HepG2 (cell line): ENCODE data around the gene AP3B2. TPM values are rescaled to one million over a fixed set of nuclear protein-coding genes. Genes with fewer than 3 reads are reported as not detected.

Experiments
- MED8 ChIP-seq: sonication (generic); formaldehyde crosslinking; IDR thresholded peaks from 2 replicates; pipeline ENCODE4 v1.8.1; 2023; ENCODE audit warnings: mild to moderate bottlenecking, missing genetic modification reagents; ENCODE audit not compliant: insufficient replicate concordance
- SATB2 ChIP-seq: sonication (generic); formaldehyde crosslinking; IDR thresholded peaks from 2 replicates; pipeline ENCODE4 v1.5.0; 2020; ENCODE audit warnings: missing genetic modification reagents
- SRSF1 ChIP-seq: fragments of 200-400 bp; formaldehyde crosslinking; optimal IDR thresholded peaks from 2 replicates; pipeline ENCODE3; 2017; ENCODE audit warnings: mild to moderate bottlenecking, low read depth, low read length, moderate library complexity
- TCF7L2 ChIP-seq: IDR thresholded peaks from 2 replicates; pipeline ENCODE4 v1.6.1; 2011; ENCODE audit warnings: mild to moderate bottlenecking, low read depth, low read length, moderate library complexity
- ZFP90 ChIP-seq: sonication (generic); formaldehyde crosslinking; IDR thresholded peaks from 2 replicates; pipeline ENCODE4 v1.8.0; 2022; ENCODE audit warnings: missing genetic modification reagents, mild to moderate bottlenecking, inconsistent platforms, borderline replicate concordance
- ZNF136 ChIP-seq: sonication (generic); formaldehyde crosslinking; IDR thresholded peaks from 2 replicates; pipeline ENCODE4 v1.8.1; 2022; ENCODE audit warnings: low read depth, mild to moderate bottlenecking, moderate library complexity, missing genetic modification reagents
- ZNF20 ChIP-seq: sonication (generic); formaldehyde crosslinking; IDR thresholded peaks from 2 replicates; pipeline ENCODE4 v1.4.0; 2020; ENCODE audit warnings: mild to moderate bottlenecking, moderate library complexity, missing genetic modification reagents
- ZNF546 ChIP-seq: sonication (generic); formaldehyde crosslinking; conservative IDR thresholded peaks from 2 replicates; pipeline ENCODE4 v1.8.1; 2023; ENCODE audit warnings: mild to moderate bottlenecking, missing genetic modification reagents
- ZNF850 ChIP-seq: sonication (generic); formaldehyde crosslinking; conservative IDR thresholded peaks from 2 replicates; pipeline ENCODE4 v1.9.0; 2021; ENCODE audit warnings: mild to moderate bottlenecking, missing genetic modification reagents
- polyA plus RNA-seq, 8 experiments: library from polyadenylated mRNA; depleted of rRNA in 3 of 8; stranded (reverse) in 7 of 8; unstranded in 1 of 8; fragments of >200 nt; fragmentation: Illumina TruSeq in 4 of 8; extraction: Trizol in 4 of 8; gene quantifications; 2 replicates each; pipeline versions ENCODE4 v1.2.1 to v1.2.3, GENCODE V29; 2011 to 2016; ENCODE audit warnings: low read depth in 4 of 8, missing spikeins in 1 of 8, mixed read lengths in 1 of 8; ENCODE audit not compliant: insufficient read depth in 1 of 8
- total RNA-seq, 5 experiments: library from RNA; depleted of rRNA; stranded (reverse); fragments of >200 nt; fragmentation: Illumina TruSeq; extraction: Trizol; gene quantifications; 2 replicates each; pipeline ENCODE4 v1.2.3, GENCODE V29; 2016; ENCODE audit warnings: low read depth in 1 of 5
- TF ChIP-seq, protein P1 (sequence below), 2 experiments: sonication (generic) in 1 of 2; formaldehyde crosslinking in 1 of 2; IDR thresholded peaks; 2 replicates each; pipeline versions ENCODE4 v1.4.0 to v1.6.1; 2018 to 2020; ENCODE audit warnings: missing genetic modification reagents in 2 of 2, borderline replicate concordance in 1 of 2, low read depth in 1 of 2, mild to moderate bottlenecking in 1 of 2, missing biosample characterization in 1 of 2
- TF ChIP-seq, protein P2 (sequence below): sonication (generic); formaldehyde crosslinking; IDR thresholded peaks from 2 replicates; pipeline ENCODE4 v1.4.0; 2020; ENCODE audit warnings: missing genetic modification reagents
- TF ChIP-seq, protein P3 (sequence below): sonication (generic); formaldehyde crosslinking; IDR thresholded peaks from 2 replicates; pipeline ENCODE4 v1.8.1; 2023; ENCODE audit warnings: mild to moderate bottlenecking, moderate library complexity, missing genetic modification reagents
- TF ChIP-seq, protein P4 (sequence below): sonication (generic); formaldehyde crosslinking; IDR thresholded peaks from 2 replicates; pipeline ENCODE4 v1.5.0; 2020; ENCODE audit warnings: missing genetic modification reagents, mild to moderate bottlenecking, borderline replicate concordance
- TF ChIP-seq, protein P5 (sequence below): sonication (generic); formaldehyde crosslinking; IDR thresholded peaks from 2 replicates; pipeline ENCODE4 v1.5.0; 2020; ENCODE audit warnings: mild to moderate bottlenecking, missing genetic modification reagents
- TF ChIP-seq, protein P6 (sequence below): sonication (generic); formaldehyde crosslinking; conservative IDR thresholded peaks from 2 replicates; pipeline ENCODE4 v1.4.0; 2020; ENCODE audit warnings: mild to moderate bottlenecking, missing genetic modification reagents, moderate library complexity
- TF ChIP-seq, protein P7 (sequence below): sonication (generic); formaldehyde crosslinking; IDR thresholded peaks from 2 replicates; pipeline ENCODE4 v1.4.0; 2020; ENCODE audit warnings: missing genetic modification reagents, borderline replicate concordance

Gene AP3B2
- total and polyA plus RNA-seq, 2 of the 13 experiments (the other 11 are each of a cell fraction or from before 2014, with no cell fraction given), result not detected

DNA sequence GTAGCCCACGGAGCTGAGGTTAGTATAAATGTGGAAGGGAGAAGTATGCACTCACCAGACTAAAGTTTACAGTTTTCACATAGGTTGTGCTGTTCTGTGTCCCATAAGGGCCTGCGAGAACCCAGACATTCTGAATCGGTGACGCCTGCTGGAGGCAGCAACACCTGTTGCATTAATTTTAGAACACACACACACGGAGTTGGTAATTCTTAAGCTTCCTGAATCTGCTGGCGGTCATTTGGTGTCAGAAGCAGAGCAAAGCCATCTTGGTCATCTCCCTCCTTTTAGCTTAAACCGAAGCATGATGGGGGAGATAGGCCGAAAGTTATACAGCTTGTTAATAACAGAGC is 41.1 kb upstream of the AP3B2 start (continued):
- TF ChIP-seq ZNF136 (CRISPR knock-in tag) (no peak), ZNF850 (no peak), ZNF546 (CRISPR knock-in tag) (no peak), MED8 (CRISPR knock-in tag) (no peak), TCF7L2 (no peak), SRSF1 (no peak), ZNF20 (CRISPR knock-in tag) (no peak), ZFP90 (no peak), SATB2 (no peak)
- TF ChIP-seq, protein P1, sequence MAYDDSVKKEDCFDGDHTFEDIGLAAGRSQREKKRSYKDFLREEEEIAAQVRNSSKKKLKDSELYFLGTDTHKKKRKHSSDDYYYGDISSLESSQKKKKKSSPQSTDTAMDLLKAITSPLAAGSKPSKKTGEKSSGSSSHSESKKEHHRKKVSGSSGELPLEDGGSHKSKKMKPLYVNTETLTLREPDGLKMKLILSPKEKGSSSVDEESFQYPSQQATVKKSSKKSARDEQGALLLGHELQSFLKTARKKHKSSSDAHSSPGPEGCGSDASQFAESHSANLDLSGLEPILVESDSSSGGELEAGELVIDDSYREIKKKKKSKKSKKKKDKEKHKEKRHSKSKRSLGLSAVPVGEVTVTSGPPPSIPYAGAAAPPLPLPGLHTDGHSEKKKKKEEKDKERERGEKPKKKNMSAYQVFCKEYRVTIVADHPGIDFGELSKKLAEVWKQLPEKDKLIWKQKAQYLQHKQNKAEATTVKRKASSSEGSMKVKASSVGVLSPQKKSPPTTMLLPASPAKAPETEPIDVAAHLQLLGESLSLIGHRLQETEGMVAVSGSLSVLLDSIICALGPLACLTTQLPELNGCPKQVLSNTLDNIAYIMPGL (CRISPR knock-in tag; IDR thresholded peaks at IDR 0.05; ENCODE audit: borderline replicate concordance in 1 of 2, low read depth in 1 of 2), result 0 out of 4 replicates have a peak, but pooled peaks of 1 of the 2 experiments have one; percentile 9
- TF ChIP-seq, protein P2, sequence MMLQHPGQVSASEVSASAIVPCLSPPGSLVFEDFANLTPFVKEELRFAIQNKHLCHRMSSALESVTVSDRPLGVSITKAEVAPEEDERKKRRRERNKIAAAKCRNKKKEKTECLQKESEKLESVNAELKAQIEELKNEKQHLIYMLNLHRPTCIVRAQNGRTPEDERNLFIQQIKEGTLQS (CRISPR knock-in tag), result no peak
- TF ChIP-seq, protein P3, sequence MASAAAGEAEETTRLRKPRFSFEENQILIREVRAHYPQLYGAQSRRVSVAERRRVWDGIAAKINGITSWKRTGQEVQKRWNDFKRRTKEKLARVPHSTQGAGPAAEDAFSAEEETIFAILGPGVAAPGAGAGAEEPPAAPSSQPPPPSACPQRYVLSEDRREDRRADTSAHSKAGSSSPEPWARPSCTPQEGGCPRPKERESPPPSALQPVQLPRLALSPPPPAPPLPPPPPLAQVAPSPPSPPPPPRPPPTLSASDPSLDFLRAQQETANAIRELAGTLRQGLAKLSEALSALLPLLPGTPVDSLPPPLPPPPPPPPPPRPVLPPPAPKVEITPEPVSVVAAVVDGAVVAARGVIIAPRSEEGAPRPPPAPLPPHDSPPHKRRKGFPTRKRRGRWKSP (CRISPR knock-in tag), result no peak
- TF ChIP-seq, protein P4, sequence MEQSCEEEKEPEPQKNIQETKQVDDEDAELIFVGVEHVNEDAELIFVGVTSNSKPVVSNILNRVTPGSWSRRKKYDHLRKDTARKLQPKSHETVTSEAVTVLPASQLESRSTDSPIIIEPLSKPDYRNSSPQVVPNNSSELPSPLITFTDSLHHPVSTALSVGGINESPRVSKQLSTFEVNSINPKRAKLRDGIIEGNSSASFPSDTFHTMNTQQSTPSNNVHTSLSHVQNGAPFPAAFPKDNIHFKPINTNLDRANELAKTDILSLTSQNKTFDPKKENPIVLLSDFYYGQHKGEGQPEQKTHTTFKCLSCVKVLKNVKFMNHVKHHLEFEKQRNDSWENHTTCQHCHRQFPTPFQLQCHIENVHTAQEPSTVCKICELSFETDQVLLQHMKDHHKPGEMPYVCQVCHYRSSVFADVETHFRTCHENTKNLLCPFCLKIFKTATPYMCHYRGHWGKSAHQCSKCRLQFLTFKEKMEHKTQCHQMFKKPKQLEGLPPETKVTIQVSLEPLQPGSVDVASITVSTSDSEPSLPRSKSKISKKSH (CRISPR knock-in tag), result no peak
- TF ChIP-seq, protein P5, sequence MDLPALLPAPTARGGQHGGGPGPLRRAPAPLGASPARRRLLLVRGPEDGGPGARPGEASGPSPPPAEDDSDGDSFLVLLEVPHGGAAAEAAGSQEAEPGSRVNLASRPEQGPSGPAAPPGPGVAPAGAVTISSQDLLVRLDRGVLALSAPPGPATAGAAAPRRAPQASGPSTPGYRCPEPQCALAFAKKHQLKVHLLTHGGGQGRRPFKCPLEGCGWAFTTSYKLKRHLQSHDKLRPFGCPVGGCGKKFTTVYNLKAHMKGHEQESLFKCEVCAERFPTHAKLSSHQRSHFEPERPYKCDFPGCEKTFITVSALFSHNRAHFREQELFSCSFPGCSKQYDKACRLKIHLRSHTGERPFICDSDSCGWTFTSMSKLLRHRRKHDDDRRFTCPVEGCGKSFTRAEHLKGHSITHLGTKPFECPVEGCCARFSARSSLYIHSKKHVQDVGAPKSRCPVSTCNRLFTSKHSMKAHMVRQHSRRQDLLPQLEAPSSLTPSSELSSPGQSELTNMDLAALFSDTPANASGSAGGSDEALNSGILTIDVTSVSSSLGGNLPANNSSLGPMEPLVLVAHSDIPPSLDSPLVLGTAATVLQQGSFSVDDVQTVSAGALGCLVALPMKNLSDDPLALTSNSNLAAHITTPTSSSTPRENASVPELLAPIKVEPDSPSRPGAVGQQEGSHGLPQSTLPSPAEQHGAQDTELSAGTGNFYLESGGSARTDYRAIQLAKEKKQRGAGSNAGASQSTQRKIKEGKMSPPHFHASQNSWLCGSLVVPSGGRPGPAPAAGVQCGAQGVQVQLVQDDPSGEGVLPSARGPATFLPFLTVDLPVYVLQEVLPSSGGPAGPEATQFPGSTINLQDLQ, result no peak
- TF ChIP-seq, protein P6, sequence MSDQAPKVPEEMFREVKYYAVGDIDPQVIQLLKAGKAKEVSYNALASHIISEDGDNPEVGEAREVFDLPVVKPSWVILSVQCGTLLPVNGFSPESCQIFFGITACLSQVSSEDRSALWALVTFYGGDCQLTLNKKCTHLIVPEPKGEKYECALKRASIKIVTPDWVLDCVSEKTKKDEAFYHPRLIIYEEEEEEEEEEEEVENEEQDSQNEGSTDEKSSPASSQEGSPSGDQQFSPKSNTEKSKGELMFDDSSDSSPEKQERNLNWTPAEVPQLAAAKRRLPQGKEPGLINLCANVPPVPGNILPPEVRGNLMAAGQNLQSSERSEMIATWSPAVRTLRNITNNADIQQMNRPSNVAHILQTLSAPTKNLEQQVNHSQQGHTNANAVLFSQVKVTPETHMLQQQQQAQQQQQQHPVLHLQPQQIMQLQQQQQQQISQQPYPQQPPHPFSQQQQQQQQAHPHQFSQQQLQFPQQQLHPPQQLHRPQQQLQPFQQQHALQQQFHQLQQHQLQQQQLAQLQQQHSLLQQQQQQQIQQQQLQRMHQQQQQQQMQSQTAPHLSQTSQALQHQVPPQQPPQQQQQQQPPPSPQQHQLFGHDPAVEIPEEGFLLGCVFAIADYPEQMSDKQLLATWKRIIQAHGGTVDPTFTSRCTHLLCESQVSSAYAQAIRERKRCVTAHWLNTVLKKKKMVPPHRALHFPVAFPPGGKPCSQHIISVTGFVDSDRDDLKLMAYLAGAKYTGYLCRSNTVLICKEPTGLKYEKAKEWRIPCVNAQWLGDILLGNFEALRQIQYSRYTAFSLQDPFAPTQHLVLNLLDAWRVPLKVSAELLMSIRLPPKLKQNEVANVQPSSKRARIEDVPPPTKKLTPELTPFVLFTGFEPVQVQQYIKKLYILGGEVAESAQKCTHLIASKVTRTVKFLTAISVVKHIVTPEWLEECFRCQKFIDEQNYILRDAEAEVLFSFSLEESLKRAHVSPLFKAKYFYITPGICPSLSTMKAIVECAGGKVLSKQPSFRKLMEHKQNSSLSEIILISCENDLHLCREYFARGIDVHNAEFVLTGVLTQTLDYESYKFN, result no peak
- TF ChIP-seq, protein P7, sequence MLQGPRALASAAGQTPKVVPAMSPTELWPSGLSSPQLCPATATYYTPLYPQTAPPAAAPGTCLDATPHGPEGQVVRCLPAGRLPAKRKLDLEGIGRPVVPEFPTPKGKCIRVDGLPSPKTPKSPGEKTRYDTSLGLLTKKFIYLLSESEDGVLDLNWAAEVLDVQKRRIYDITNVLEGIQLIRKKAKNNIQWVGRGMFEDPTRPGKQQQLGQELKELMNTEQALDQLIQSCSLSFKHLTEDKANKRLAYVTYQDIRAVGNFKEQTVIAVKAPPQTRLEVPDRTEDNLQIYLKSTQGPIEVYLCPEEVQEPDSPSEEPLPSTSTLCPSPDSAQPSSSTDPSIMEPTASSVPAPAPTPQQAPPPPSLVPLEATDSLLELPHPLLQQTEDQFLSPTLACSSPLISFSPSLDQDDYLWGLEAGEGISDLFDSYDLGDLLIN (CRISPR knock-in tag), result no peak
